Measurements from ENCODE around the gene CLRN3.

DNA sequence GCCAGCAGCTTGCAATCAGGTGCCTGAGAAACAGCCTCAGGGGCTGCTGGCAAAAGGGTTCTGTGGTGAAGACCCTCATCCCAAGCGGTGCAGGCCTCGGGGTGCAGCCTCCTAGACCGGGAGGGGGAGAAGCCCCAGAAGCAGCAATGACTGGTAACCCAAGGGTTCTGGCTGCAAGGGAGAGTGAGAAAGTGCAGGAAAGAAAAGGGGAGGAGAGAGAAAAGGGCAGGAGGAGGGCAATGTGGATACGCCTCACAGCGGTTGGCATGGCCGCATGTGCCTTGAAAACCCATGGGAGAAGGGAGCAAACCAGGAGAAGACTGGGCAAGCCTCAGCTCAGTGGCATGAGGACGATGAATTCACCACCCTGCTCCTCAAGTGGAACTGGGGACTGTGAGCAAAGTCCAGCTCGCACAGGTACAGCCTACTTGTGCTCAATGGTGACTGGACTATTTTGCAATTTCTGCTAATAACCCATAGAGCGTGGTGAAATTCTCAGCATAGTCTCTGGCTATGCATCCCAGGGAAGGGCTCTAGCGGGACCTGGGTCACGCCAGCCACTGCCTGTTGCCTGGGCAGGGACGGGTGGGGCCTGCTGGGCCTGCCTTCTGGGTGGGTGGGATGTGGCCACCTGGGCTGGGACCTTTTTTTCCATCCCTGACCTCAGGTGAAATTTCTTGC, 6.2 kb downstream of the CLRN3 start:
- TF ChIP-seq POLR2A (IDR thresholded peaks at IDR 0.05) (no peak), CTCF (IDR thresholded peaks at IDR 0.05) (no peak)
